Effector memory CD4-positive, alpha-beta T cell (primary cell): ENCODE results near the gene COL15A1.

Experiments
- DNase-seq, 3 donors: peaks; one replicate each; pipeline ENCODE4 v3.0.0-alpha.2; 2020
- H3K27ac ChIP-seq: 2 replicates; pipeline ENCODE4 v1.7.0; 2013; ENCODE audit warnings: mild to moderate bottlenecking, low read length, moderate library complexity; ENCODE audit not compliant: insufficient read depth, poor library complexity, severe bottlenecking
- H3K27me3 ChIP-seq: replicated peaks from 2 replicates; pipeline ENCODE4 v1.7.0; 2013; ENCODE audit warnings: mild to moderate bottlenecking, low read length; ENCODE audit not compliant: insufficient read depth, control insufficient read depth, poor library complexity, severe bottlenecking
- H3K36me3 ChIP-seq: 2 replicates; pipeline ENCODE4 v1.7.0; 2013; ENCODE audit warnings: mild to moderate bottlenecking, low read length, moderate library complexity; ENCODE audit not compliant: control insufficient read depth, insufficient read depth
- H3K4me1 ChIP-seq: 2 replicates; pipeline ENCODE4 v1.7.0; 2013; ENCODE audit warnings: low read length, mild to moderate bottlenecking; ENCODE audit not compliant: control insufficient read depth, insufficient read depth, poor library complexity, severe bottlenecking
- H3K4me3 ChIP-seq: 2 replicates; pipeline ENCODE4 v1.7.0; 2013; ENCODE audit warnings: low read length, low read depth, mild to moderate bottlenecking; ENCODE audit not compliant: insufficient read depth, poor library complexity, severe bottlenecking
- H3K9me3 ChIP-seq: 2 replicates; pipeline ENCODE4 v1.7.0; 2013; ENCODE audit warnings: mild to moderate bottlenecking, low read length, moderate library complexity; ENCODE audit not compliant: control insufficient read depth

The COL15A1 gene

DNA sequence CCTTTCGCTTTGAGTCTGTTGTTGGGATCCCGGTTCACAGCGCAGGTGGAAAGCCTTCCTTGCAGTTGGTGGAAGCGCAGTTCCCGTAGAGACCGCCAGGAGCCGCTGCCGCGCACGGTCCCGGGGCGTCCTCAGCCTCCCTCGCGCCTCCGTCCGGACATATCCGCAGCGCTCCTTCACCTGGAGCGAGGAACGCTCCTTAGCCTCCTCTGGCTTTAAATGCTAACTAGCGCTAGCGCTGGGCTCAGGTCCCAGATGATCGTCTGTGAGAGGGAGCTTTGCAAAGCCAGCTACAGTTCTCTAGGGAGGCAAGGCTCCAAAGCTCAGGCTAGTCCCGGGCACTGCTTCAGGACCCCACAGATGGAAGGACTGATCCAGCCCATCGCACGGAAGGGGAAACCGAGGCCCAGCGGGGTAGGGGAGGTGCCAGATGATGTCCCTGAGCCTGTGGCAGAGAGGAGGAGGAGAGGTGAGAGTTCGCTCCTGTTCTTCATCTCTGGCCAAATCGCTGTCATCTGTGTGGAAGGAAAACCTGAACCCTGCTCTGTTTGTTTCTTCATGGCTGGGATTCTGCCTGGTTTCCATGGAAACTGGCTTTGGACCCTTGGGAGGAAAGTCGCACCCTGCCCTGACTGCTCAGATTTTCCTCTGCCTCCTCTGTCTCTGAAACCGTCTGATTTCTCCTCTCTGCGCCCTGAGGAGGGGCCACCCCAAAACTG, 31.4 kb downstream of the COL15A1 start:
- no peaks in the 10 kb centered on the region for H3K9me3 ChIP-seq
- peak overlapping the region; percentile 32 for H3K4me3 ChIP-seq
- DNase-seq, result peak; percentile 48 to 61 (median 49)
- no peaks in the 10 kb centered on the region for H3K36me3 ChIP-seq
- no peak overlapping the region for H3K27ac ChIP-seq
- no peaks in the 10 kb centered on the region for H3K27me3 ChIP-seq
- peaks cover 7% of the 10 kb centered on the region for H3K4me1 ChIP-seq

DNA sequence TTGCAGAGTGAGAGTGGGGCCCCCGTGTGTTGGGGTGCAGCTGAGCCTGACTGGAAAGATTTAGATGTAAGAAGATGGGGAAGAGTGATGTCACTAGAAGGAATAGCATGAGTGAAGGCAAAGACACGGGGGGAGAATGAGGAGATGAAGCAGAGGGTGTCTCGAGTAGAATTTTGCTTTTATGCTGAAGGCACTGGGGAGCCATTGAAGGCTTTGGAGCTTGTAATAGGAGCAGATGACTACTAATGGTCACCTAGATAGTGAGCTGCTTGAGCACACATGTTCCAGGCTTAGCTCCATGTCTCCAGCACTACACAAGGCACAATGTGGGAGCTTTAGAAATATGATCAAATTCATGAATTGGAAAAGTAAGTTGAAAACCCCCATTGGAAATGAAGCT, 32.1 kb downstream of the COL15A1 start:
- Histone ChIP-seq H3K9me3 (no peaks in the 10 kb centered on the region), H3K4me1 (peaks cover 7% of the 10 kb centered on the region), H3K27me3 (no peaks in the 10 kb centered on the region), H3K4me3 (no peak overlapping the region), H3K27ac (no peak overlapping the region), H3K36me3 (no peaks in the 10 kb centered on the region)
- DNase-seq, result no peak

DNA sequence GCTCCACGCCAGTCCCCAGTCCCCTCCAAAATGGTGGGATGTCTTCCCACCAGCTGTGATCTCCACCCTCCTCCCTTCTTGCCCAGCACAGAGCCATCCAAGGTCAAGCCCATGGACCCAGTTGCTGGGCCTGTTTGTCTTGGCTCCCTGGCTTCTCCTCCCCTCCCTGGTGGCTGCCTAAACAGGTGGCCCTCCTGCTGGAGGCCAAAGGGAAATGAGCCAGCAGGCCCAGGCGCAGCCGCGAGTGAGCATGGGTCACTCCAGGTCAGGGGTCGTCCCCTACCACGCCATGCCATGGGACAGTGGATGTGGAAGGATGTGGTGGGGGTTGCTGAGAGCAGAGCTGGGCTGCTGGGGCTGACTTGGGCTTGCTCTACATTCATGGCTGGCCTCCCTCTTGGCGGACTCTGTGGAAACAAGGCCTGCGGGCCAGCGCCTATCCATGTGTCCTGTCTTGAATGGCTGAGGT, 33.6 kb downstream of the COL15A1 start:
- no peaks in the 10 kb centered on the region for H3K9me3 ChIP-seq
- no peaks in the 10 kb centered on the region for H3K36me3 ChIP-seq
- no peak for DNase-seq
- H3K4me1 ChIP-seq, result peaks cover 7% of the 10 kb centered on the region
- no peaks in the 10 kb centered on the region for H3K27me3 ChIP-seq
- no peak overlapping the region for H3K27ac ChIP-seq
- no peak overlapping the region for H3K4me3 ChIP-seq

DNA sequence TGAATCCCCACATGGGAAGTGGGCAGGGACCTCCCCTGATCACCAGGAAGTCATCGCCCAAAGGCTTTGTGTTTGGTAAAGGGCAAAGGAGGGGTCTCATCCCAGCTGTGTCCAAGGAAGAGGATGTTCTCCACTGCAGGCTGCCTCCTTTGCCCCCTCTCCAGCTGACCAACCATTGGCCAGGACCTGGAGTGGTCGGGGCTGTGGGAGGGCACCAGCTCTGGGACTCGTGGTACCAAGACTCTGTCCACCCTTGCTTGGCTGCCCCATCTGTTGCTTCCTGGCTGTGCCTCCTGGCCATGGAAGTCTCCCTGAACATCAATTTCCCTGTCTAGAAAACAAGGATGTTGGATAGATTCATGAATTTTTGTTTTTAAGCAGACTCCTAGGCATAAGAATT, 34.1 kb downstream of the COL15A1 start:
- peaks cover 7% of the 10 kb centered on the region for H3K4me1 ChIP-seq
- no peak for DNase-seq
- no peak overlapping the region for H3K4me3 ChIP-seq
- no peaks in the 10 kb centered on the region for H3K36me3 ChIP-seq
- H3K9me3 ChIP-seq, result no peaks in the 10 kb centered on the region
- no peaks in the 10 kb centered on the region for H3K27me3 ChIP-seq
- H3K27ac ChIP-seq, result no peak overlapping the region

DNA sequence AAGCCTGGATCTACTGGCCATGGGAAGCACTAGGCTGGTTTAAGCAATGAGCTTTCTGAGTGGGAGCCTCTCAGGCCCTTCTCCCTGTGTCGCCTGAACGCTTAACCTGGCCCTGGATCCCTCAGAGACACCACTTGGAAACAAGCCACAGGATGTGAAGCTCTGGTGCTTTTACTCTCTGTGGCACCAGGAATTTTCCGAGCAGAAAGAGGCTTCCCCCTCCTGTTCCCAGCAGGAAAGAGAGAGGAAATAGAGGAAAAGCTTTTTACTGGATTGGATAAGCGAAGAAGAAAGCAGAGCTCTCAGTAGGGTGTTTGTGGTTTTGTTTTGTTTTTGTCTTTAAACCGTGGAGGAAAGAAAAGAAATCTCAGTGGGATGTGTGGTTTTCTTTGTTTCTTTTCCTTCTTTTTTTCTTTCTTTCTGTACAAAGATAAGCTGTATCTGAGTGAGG, 34.5 kb downstream of the COL15A1 start:
- H3K4me1 ChIP-seq, result peaks cover 7% of the 10 kb centered on the region
- no peak overlapping the region for H3K4me3 ChIP-seq
- H3K36me3 ChIP-seq, result no peaks in the 10 kb centered on the region
- no peaks in the 10 kb centered on the region for H3K9me3 ChIP-seq
- no peak overlapping the region for H3K27ac ChIP-seq
- no peak for DNase-seq
- H3K27me3 ChIP-seq, result no peaks in the 10 kb centered on the region

DNA sequence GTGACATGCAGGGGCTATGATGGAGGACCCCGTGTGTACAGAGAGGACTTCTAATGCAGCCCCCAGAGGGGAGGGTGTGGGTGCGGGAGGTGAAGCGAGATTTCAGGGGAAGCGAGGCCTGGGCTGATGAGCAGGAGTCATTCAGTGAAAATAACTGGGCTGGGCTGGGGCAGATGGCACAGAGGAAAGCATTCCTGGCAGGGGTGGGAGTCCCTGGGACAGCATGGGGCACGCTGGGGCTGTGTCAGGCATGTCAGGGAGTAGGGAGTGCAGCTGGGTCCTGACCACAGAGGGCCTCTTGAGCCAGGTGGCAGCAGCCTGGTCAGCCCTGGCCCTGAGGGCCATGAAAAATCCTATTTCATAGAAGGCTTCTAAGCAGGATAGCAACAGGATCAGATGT, 36.6 kb downstream of the COL15A1 start:
- Histone ChIP-seq H3K4me3 (no peak overlapping the region), H3K4me1 (peaks cover under 1% of the 10 kb centered on the region), H3K27ac (no peak overlapping the region), H3K36me3 (no peaks in the 10 kb centered on the region), H3K9me3 (no peaks in the 10 kb centered on the region), H3K27me3 (no peaks in the 10 kb centered on the region)
- DNase-seq, result no peak

DNA sequence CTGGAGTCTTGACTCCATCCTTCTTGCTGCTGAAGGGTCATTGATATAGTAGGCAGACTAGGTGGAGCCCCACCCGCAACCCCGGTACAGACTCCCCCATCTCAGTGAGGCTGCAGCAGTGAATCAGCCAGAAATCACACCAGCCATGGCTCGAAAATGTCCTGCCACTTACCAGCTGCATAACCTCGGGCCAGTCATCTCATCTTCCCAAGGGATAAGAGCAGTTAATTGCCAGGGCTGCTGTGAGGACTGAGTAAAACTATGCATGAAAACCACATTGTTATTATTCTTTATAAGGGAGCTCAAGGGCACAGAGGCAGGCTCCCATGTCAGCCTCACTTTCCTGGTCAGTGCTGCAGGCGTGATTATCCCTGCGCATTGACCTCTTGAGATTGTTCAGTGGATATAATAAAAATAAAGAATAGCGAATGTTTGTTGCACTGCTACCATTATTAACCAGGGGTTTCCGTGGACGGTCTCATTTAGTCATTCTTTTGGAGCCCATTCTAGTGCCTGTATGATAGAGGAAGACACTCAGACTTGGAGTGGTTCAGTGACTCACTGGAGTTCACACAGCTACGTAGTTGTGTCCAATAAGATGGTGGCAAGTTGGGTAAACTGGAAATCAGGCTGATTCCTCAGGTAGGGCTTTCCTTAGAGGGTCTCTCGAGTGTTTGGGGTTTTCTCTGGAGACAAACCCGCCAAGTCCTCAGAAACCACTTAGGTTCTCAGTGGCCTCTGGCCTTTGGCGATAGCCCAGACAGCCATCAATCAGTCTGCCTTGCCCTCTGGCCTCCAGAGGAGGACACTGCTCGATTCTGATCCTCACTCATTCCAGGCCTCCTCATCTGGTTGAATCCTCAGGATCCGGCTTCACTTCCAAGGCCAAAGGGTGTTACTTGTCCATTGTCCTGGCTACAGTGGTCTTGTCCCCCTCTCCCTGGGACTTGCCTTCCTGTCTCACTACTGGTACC, 39.9 kb downstream of the COL15A1 start:
- no peak for DNase-seq
- Histone ChIP-seq H3K36me3 (no peaks in the 10 kb centered on the region), H3K27ac (no peak overlapping the region), H3K9me3 (no peaks in the 10 kb centered on the region), H3K4me3 (no peak overlapping the region), H3K27me3 (no peaks in the 10 kb centered on the region), H3K4me1 (no peaks in the 10 kb centered on the region)

DNA sequence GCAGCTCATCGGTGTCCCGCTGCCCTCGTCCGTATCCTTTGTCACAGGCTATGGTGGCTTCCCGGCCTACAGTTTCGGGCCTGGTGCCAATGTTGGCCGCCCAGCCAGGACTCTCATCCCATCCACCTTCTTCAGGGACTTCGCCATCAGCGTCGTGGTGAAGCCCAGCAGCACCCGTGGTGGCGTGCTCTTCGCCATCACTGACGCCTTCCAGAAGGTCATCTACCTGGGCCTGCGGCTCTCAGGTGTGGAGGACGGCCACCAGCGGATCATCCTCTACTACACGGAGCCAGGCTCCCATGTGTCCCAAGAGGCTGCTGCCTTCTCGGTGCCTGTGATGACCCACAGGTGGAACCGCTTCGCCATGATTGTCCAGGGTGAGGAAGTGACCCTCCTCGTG, 41.9 kb downstream of the COL15A1 start:
- no peak for DNase-seq
- Histone ChIP-seq H3K27me3 (no peaks in the 10 kb centered on the region), H3K27ac (no peak overlapping the region), H3K36me3 (no peaks in the 10 kb centered on the region), H3K4me3 (no peak overlapping the region), H3K4me1 (no peaks in the 10 kb centered on the region), H3K9me3 (no peaks in the 10 kb centered on the region)

DNA sequence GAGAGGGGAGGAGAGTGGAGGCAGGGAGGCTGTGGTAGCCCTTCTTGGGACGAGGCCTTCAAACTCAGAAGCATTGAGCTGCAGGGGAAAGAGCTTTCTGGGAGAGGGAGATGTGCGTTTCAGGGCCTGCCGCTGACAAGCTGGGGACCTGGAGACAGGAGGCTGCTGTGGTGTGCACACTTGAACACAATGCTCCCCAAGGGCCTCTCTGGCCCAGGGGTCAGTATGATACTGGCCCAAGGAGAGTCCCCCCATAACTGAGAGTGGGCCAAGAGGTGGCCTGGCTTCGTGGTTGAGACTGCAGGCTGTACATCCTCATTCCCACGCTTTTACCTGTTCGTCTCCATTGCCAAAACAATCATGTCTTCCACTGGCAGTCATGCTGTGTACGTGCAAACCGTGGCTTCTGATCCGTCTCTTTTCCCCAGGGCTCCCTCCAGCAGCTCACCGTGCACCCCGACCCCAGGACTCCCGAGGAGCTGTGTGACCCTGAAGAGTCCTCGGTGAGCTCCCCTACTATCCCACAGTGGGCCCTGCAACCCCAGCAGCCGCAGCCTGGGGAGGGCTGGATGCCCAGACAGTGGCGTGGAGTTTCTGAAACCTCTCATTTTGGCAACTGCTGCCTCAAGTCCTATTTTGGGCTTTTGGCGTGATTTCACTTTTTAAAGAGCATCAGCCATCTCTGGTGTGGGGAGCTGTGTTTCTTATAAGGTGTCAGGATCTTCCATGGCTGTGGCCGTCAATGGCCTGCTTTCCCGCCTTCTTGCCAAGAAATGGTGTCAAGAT, 43.4 kb downstream of the COL15A1 start:
- H3K36me3 ChIP-seq, result no peaks in the 10 kb centered on the region
- H3K4me1 ChIP-seq, result no peaks in the 10 kb centered on the region
- DNase-seq, result no peak
- no peak overlapping the region for H3K4me3 ChIP-seq
- no peaks in the 10 kb centered on the region for H3K9me3 ChIP-seq
- H3K27me3 ChIP-seq, result no peaks in the 10 kb centered on the region
- no peak overlapping the region for H3K27ac ChIP-seq
